Progenitor cell of endocrine pancreas (in vitro differentiated cells): ENCODE data around the gene APOA5. TPM values are rescaled to one million over a fixed set of nuclear protein-coding genes. Genes with fewer than 3 reads are reported as not detected.

Source experiments
- DNase-seq: peaks from one replicate; pipeline ENCODE4 v3.0.0; 2021; ENCODE audit warnings: low spot score; ENCODE audit not compliant: unreplicated experiment
- H3K27ac Mint-ChIP-seq: 2 replicates; pipeline ENCODE4 v1.8.0; 2021; ENCODE audit warnings: mild to moderate bottlenecking, moderate library complexity, mixed read lengths
- H3K27me3 Mint-ChIP-seq: 2 replicates; pipeline ENCODE4 v1.8.0; 2021; ENCODE audit warnings: mixed read lengths
- H3K36me3 Mint-ChIP-seq: 2 replicates; pipeline ENCODE4 v1.8.0; 2022; ENCODE audit warnings: mixed read lengths; ENCODE audit not compliant: insufficient read depth
- H3K4me1 Mint-ChIP-seq: 2 replicates; pipeline ENCODE4 v1.8.0; 2021; ENCODE audit warnings: low read depth, mixed read lengths
- H3K4me3 Mint-ChIP-seq: 2 replicates; pipeline ENCODE4 v1.8.0; 2021; ENCODE audit warnings: low read depth, mild to moderate bottlenecking, moderate library complexity, mixed read lengths
- H3K9me3 Mint-ChIP-seq: 2 replicates; pipeline ENCODE4 v1.8.0; 2021; ENCODE audit warnings: low read depth, mixed read lengths
- CTCF ChIP-seq: fragments of 200-600 bp; sonication (generic); IDR thresholded peaks from one replicate; pipeline ENCODE4 v1.5.0; 2021; ENCODE audit warnings: antibody characterized with exemption, mild to moderate bottlenecking; ENCODE audit not compliant: unreplicated experiment
- total RNA-seq: library from RNA; stranded (reverse); gene quantifications from 2 replicates; pipeline ENCODE4 v1.2.1, GENCODE V29; 2021

APOA5 gene
- total RNA-seq, 1 donor from 2014 or later: not detected

GRCh38 chr11:116825854-116826750 lies 34.4 kb upstream of the APOA5 start:
- Mint-ChIP-seq H3K4me1 (peaks cover 20% of the 10 kb centered on the region), H3K4me3 (no peak overlapping the region), H3K27ac (peak overlapping the region; percentile 85), H3K36me3 (no peaks in the 10 kb centered on the region), H3K27me3 (peaks cover 12% of the 10 kb centered on the region), H3K9me3 (no peaks in the 10 kb centered on the region)
- DNase-seq: no peak
- no peak for TF ChIP-seq CTCF

GRCh38 chr11:116825434-116825833 lies 33.8 kb upstream of the APOA5 start:
- Mint-ChIP-seq H3K9me3 (no peaks in the 10 kb centered on the region), H3K4me3 (no peak overlapping the region), H3K27me3 (peaks cover 14% of the 10 kb centered on the region), H3K27ac (no peak overlapping the region), H3K4me1 (peaks cover 20% of the 10 kb centered on the region), H3K36me3 (no peaks in the 10 kb centered on the region)
- DNase-seq: no peak
- TF ChIP-seq CTCF: no peak

GRCh38 chr11:116823031-116823843 lies 31.6 kb upstream of the APOA5 start, which contains the start of gene APOA4:
Gene APOA4, minus strand, starts transcription at chr11:116823304. Its CDS starts 113 bp downstream, at chr11:116823191.
- no peak for DNase-seq
- peaks cover 14% of the 10 kb centered on the region for H3K4me1 Mint-ChIP-seq
- H3K27ac Mint-ChIP-seq: no peak within 1 kb of the TSS
- no peaks in the 10 kb centered on the region for H3K9me3 Mint-ChIP-seq
- no peaks in the 10 kb centered on the region for H3K36me3 Mint-ChIP-seq
- peaks cover 15% of the 10 kb centered on the region for H3K27me3 Mint-ChIP-seq
- H3K4me3 Mint-ChIP-seq: no peak within 1 kb of the TSS
- no peak for TF ChIP-seq CTCF

GRCh38 chr11:116822575-116822974 lies 30.9 kb upstream of the APOA5 start:
- no peak for DNase-seq
- Mint-ChIP-seq H3K27me3 (peaks cover 15% of the 10 kb centered on the region), H3K27ac (no peak overlapping the region), H3K36me3 (no peaks in the 10 kb centered on the region), H3K4me1 (peaks cover 14% of the 10 kb centered on the region), H3K9me3 (no peaks in the 10 kb centered on the region), H3K4me3 (no peak overlapping the region)
- no peak for TF ChIP-seq CTCF
